ENCODE measurements around the gene TOGARAM2. TPM values are rescaled to one million over a fixed set of nuclear protein-coding genes. Genes with fewer than 3 reads are reported as not detected.
A peak's percentile ranks its signal among the peaks of the same experiment; 100 is the strongest.

The TOGARAM2 gene
- total RNA-seq, 1 donor, result 0.72 TPM

GRCh38 chr2:29061616-29062015, 80.5 kb downstream of the TOGARAM2 start:
- H3K4me3 ChIP-seq (ENCODE audit: insufficient read depth, low read length), result no peak overlapping the region
- no peaks in the 10 kb centered on the region for H4K20me1 ChIP-seq (ENCODE audit: insufficient read depth, low read length)
- DNase-seq (ENCODE audit: insufficient read length, low spot score, missing footprints), result no peak
- no peaks in the 10 kb centered on the region for H3K9me3 ChIP-seq (ENCODE audit: low read depth, low read length)
- no peaks in the 10 kb centered on the region for H3K36me3 ChIP-seq (ENCODE audit: insufficient read depth, low read length)
- no peak overlapping the region for H2AFZ ChIP-seq (ENCODE audit: low read length)
- no peak overlapping the region for H3K27ac ChIP-seq (ENCODE audit: low read depth, low read length)
- no peak for TF ChIP-seq CTCF (IDR thresholded peaks at IDR 0.05; ENCODE audit: extremely low read depth, low read depth, low read length)
- H3K27me3 ChIP-seq (ENCODE audit: insufficient read depth, low read length), result peaks cover 2% of the 10 kb centered on the region
- H3K4me1 ChIP-seq (ENCODE audit: insufficient read depth, low read length), result peaks cover 22% of the 10 kb centered on the region
- H3K79me2 ChIP-seq (ENCODE audit: insufficient read depth, low read length), result no peaks in the 10 kb centered on the region
- no peak overlapping the region for H3K4me2 ChIP-seq (ENCODE audit: insufficient read depth, low read length)

DNA sequence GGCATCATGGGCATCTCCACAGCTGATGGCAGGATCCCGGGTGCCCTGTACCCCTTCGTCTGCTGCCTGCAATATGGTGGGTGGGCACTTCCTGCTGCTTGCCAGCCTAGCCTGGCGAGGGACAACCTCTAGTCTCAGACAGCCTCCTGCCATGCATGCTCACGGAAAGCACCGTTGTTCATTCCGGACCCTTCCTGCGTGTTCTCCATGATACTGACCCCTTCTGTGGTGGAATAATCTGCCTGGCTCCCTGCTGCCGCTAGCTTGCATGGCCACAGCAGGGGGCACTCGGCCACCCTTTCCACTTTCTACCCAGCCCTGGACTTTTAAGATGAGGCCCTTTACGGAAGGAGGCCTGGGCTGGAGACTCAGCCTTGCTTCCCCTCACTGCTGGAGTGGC, 81.3 kb downstream of the TOGARAM2 start:
- Histone ChIP-seq H4K20me1 (ENCODE audit: insufficient read depth, low read length) (no peaks in the 10 kb centered on the region), H3K4me2 (ENCODE audit: insufficient read depth, low read length) (no peak overlapping the region), H3K4me1 (ENCODE audit: insufficient read depth, low read length) (peaks cover 22% of the 10 kb centered on the region), H3K79me2 (ENCODE audit: insufficient read depth, low read length) (no peaks in the 10 kb centered on the region), H2AFZ (ENCODE audit: low read length) (no peak overlapping the region), H3K27me3 (ENCODE audit: insufficient read depth, low read length) (peaks cover 2% of the 10 kb centered on the region), H3K9me3 (ENCODE audit: low read depth, low read length) (no peaks in the 10 kb centered on the region), H3K4me3 (ENCODE audit: insufficient read depth, low read length) (no peak overlapping the region), H3K36me3 (ENCODE audit: insufficient read depth, low read length) (no peaks in the 10 kb centered on the region), H3K27ac (ENCODE audit: low read depth, low read length) (no peak overlapping the region)
- TF ChIP-seq CTCF (IDR thresholded peaks at IDR 0.05; ENCODE audit: extremely low read depth, low read depth, low read length), result no peak
- peak; percentile 59 for DNase-seq (ENCODE audit: insufficient read length, low spot score, missing footprints)

DNA sequence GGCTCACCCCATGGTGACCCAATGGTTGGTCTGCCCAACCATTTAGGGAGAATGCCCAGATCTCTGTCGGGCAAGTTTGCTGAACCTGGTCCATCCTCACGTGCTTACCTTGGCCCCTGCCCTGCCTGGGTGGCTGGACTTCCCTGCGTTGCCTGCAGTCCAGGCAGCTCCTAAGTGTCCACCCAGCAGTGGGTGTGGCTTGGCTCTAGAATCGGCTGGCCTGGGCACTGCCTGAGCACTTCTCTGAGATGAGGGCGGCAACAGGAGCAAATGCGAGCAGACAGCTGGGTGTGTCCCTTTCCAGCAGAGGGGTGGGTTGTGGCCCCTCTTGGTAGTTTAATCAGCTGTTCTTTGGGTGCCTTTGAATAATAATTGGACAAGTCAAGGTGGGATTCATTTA, 82.0 kb downstream of the TOGARAM2 start:
- Histone ChIP-seq H3K27ac (ENCODE audit: low read depth, low read length) (no peak overlapping the region), H3K4me2 (ENCODE audit: insufficient read depth, low read length) (peak overlapping the region; percentile 68), H3K9me3 (ENCODE audit: low read depth, low read length) (no peaks in the 10 kb centered on the region), H3K4me1 (ENCODE audit: insufficient read depth, low read length) (peaks cover 22% of the 10 kb centered on the region), H4K20me1 (ENCODE audit: insufficient read depth, low read length) (no peaks in the 10 kb centered on the region), H3K4me3 (ENCODE audit: insufficient read depth, low read length) (peak overlapping the region; percentile 26), H2AFZ (ENCODE audit: low read length) (no peak overlapping the region), H3K36me3 (ENCODE audit: insufficient read depth, low read length) (no peaks in the 10 kb centered on the region), H3K79me2 (ENCODE audit: insufficient read depth, low read length) (no peaks in the 10 kb centered on the region), H3K27me3 (ENCODE audit: insufficient read depth, low read length) (peaks cover 2% of the 10 kb centered on the region)
- TF ChIP-seq CTCF (IDR thresholded peaks at IDR 0.05; ENCODE audit: extremely low read depth, low read depth, low read length), result no peak
- no peak for DNase-seq (ENCODE audit: insufficient read length, low spot score, missing footprints)

GRCh38 chr2:29063646-29064345, 82.7 kb downstream of the TOGARAM2 start:
- Histone ChIP-seq H3K4me1 (ENCODE audit: insufficient read depth, low read length) (peaks cover 22% of the 10 kb centered on the region), H3K36me3 (ENCODE audit: insufficient read depth, low read length) (no peaks in the 10 kb centered on the region), H3K4me3 (ENCODE audit: insufficient read depth, low read length) (peak overlapping the region; percentile 26), H3K27me3 (ENCODE audit: insufficient read depth, low read length) (peaks cover 2% of the 10 kb centered on the region), H3K4me2 (ENCODE audit: insufficient read depth, low read length) (peak overlapping the region; percentile 68), H3K9me3 (ENCODE audit: low read depth, low read length) (no peaks in the 10 kb centered on the region), H4K20me1 (ENCODE audit: insufficient read depth, low read length) (no peaks in the 10 kb centered on the region), H3K79me2 (ENCODE audit: insufficient read depth, low read length) (no peaks in the 10 kb centered on the region), H3K27ac (ENCODE audit: low read depth, low read length) (no peak overlapping the region), H2AFZ (ENCODE audit: low read length) (peak overlapping the region; percentile 23)
- DNase-seq (ENCODE audit: insufficient read length, low spot score, missing footprints), result peak; percentile 83
- TF ChIP-seq CTCF (IDR thresholded peaks at IDR 0.05; ENCODE audit: extremely low read depth, low read depth, low read length), result no peak
